ENCODE data around the gene COA3. TPM values are rescaled to one million over a fixed set of nuclear protein-coding genes. Genes with fewer than 3 reads are reported as not detected.
A peak's percentile ranks its signal among the peaks of the same experiment; 100 is the strongest.

COA3 gene
- total RNA-seq, 1 donor from 2014 or later = 60.3 TPM

DNA sequence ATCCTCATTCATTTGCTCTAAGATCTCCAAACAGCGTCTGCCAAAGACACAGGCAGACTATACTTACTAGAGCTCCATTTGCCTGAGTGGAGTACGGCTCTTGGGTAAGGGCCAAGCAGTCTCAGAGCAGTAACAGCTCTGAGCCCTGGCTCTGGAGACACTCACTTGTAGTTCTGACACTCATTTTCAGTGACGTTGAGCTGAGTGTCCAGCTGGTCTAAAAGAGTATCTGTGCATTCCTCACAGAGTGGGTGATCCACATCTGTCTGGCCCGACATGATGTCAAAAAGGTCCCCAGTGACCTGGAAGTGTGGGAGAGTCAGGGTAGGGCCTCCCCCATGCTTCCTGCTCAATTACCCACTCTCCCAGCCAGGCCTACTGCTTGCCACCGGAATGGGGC lies 19.9 kb upstream of the COA3 start:
- H3K36me3 Mint-ChIP-seq (ENCODE audit: low read depth, unreplicated experiment) = peaks cover 29% of the 10 kb centered on the region

DNA sequence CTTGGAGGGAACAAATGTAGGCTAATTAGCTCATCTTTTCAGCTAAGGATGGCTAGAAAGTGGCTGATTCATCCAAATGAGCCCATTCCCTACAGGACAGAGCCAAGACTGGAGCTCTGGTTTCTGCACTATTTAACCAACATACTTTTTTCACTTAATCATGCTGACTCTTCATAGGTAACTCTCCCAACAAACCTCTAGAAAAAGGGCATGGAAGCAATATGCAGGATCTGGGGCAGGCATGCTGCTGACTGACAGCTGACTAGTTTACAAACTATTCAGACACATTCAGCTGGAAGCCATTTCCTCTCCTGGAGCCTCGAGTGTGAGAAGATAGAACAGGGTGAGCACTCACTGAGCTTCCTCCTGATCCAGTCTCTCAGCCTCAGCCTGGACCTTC lies 19.4 kb upstream of the COA3 start:
- H3K27ac Mint-ChIP-seq (ENCODE audit: unreplicated experiment) = no peak overlapping the region
- no peak for DNase-seq (ENCODE audit: low spot score)
- peaks cover 30% of the 10 kb centered on the region for H3K36me3 Mint-ChIP-seq (ENCODE audit: low read depth, unreplicated experiment)
- H3K27me3 Mint-ChIP-seq (ENCODE audit: unreplicated experiment) = peaks cover 2% of the 10 kb centered on the region
- H3K4me3 Mint-ChIP-seq (ENCODE audit: unreplicated experiment) = no peak overlapping the region
- H3K4me1 Mint-ChIP-seq (ENCODE audit: unreplicated experiment) = no peaks in the 10 kb centered on the region
- TF ChIP-seq, protein P1, sequence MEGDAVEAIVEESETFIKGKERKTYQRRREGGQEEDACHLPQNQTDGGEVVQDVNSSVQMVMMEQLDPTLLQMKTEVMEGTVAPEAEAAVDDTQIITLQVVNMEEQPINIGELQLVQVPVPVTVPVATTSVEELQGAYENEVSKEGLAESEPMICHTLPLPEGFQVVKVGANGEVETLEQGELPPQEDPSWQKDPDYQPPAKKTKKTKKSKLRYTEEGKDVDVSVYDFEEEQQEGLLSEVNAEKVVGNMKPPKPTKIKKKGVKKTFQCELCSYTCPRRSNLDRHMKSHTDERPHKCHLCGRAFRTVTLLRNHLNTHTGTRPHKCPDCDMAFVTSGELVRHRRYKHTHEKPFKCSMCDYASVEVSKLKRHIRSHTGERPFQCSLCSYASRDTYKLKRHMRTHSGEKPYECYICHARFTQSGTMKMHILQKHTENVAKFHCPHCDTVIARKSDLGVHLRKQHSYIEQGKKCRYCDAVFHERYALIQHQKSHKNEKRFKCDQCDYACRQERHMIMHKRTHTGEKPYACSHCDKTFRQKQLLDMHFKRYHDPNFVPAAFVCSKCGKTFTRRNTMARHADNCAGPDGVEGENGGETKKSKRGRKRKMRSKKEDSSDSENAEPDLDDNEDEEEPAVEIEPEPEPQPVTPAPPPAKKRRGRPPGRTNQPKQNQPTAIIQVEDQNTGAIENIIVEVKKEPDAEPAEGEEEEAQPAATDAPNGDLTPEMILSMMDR (IDR thresholded peaks at IDR 0.05; ENCODE audit: unreplicated experiment) = no peak
- H3K9me3 Mint-ChIP-seq (ENCODE audit: unreplicated experiment) = no peaks in the 10 kb centered on the region

More for the DNA sequence above, 19.9 kb upstream of the COA3 start:
- H3K9me3 Mint-ChIP-seq (ENCODE audit: unreplicated experiment) = no peaks in the 10 kb centered on the region
- H3K27me3 Mint-ChIP-seq (ENCODE audit: unreplicated experiment) = peaks cover 2% of the 10 kb centered on the region
- DNase-seq (ENCODE audit: low spot score) = no peak
- no peak overlapping the region for H3K4me3 Mint-ChIP-seq (ENCODE audit: unreplicated experiment)
- H3K4me1 Mint-ChIP-seq (ENCODE audit: unreplicated experiment) = peaks cover 3% of the 10 kb centered on the region
- TF ChIP-seq, protein P1 (IDR thresholded peaks at IDR 0.05; ENCODE audit: unreplicated experiment) = no peak
- H3K27ac Mint-ChIP-seq (ENCODE audit: unreplicated experiment) = no peak overlapping the region

DNA sequence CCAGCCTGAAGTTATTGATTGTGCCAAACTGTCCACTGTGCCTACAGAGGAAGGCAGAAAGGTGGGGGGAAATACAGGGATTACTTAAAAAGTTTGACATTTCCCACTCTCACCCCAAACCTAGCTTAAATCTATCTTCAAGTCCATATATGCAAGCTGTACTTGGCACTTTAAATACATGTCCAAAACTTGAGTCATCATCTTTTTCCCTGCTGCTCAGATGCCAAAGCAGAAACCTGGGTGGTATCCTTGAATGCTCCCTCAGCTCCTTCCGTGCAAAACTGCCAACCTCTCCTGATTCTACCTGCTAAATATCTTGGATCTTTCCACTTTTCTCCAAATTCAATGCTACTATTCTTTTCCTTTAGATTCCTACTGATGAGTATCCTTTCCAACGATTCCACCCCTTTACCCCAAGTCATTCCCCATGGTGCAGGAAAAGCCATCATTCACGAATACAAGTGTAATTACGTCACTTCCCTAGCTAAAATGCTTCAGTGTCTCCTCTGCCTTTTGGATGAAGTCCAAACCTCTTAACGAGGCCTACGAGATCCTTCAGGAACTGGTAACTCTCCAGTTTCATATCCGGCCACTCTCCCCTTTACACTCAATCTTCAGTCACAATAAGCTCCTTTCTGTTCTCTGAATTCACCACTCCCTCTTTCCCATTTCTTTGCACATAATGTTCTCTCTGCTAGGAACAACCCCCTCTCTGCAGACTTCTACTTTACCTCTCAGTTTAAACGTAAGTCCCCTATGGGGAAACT lies 16.3 kb upstream of the COA3 start:
- Mint-ChIP-seq H3K9me3 (ENCODE audit: unreplicated experiment) (no peaks in the 10 kb centered on the region), H3K4me3 (ENCODE audit: unreplicated experiment) (no peak overlapping the region), H3K27me3 (ENCODE audit: unreplicated experiment) (peaks cover 2% of the 10 kb centered on the region), H3K27ac (ENCODE audit: unreplicated experiment) (no peak overlapping the region), H3K4me1 (ENCODE audit: unreplicated experiment) (no peaks in the 10 kb centered on the region), H3K36me3 (ENCODE audit: low read depth, unreplicated experiment) (peaks cover 40% of the 10 kb centered on the region)
- DNase-seq (ENCODE audit: low spot score) = no peak
- TF ChIP-seq, protein P1 (IDR thresholded peaks at IDR 0.05; ENCODE audit: unreplicated experiment) = no peak

DNA sequence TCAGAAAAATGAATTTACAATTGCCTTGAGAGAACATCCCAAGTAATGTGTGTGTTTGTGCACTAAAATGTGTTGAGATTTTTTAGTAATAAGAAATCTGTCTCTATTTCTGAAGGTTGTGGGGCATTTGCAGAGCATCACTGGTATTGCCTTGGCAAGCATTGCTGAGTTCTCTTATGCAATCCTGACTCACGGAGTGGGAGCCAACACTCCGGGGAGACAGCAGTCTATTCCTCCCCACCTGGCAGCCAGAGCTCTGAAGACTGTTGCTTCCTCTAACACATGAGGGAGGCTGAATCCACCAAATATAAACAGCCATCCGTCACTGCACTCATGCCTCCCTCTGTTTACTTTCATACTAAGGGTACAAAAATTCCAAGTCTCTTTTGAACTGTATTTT lies 10.7 kb upstream of the COA3 start:
- Mint-ChIP-seq H3K27ac (ENCODE audit: unreplicated experiment) (peak overlapping the region; percentile 25), H3K4me3 (ENCODE audit: unreplicated experiment) (no peak overlapping the region), H3K9me3 (ENCODE audit: unreplicated experiment) (no peaks in the 10 kb centered on the region), H3K27me3 (ENCODE audit: unreplicated experiment) (no peaks in the 10 kb centered on the region), H3K4me1 (ENCODE audit: unreplicated experiment) (no peaks in the 10 kb centered on the region), H3K36me3 (ENCODE audit: low read depth, unreplicated experiment) (peaks cover 23% of the 10 kb centered on the region)
- no peak for DNase-seq (ENCODE audit: low spot score)
- TF ChIP-seq, protein P1 (IDR thresholded peaks at IDR 0.05; ENCODE audit: unreplicated experiment) = no peak

DNA sequence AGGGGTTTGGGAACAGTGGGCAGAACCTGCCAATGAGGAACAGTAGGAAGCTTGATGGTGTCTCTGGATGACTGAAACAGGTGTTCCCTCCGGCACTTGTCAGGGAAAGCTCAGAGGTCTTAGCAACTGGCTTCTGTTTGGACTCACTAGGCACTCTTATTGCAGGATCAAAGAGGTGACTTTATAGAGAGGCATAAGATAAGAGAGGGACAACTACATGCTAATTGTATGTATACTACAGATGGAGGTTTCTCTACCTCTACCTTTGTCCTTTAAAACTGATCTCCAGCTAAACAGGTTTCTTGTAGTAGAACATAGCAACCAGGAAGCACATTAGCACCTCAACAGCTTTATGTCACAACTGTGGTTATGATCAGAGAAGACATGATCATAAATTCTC lies 7.7 kb upstream of the COA3 start:
- Mint-ChIP-seq H3K27me3 (ENCODE audit: unreplicated experiment) (no peaks in the 10 kb centered on the region), H3K27ac (ENCODE audit: unreplicated experiment) (no peak overlapping the region), H3K36me3 (ENCODE audit: low read depth, unreplicated experiment) (peaks cover 8% of the 10 kb centered on the region), H3K4me3 (ENCODE audit: unreplicated experiment) (no peak overlapping the region), H3K9me3 (ENCODE audit: unreplicated experiment) (no peaks in the 10 kb centered on the region), H3K4me1 (ENCODE audit: unreplicated experiment) (peaks cover 13% of the 10 kb centered on the region)
- no peak for DNase-seq (ENCODE audit: low spot score)
- TF ChIP-seq, protein P1 (IDR thresholded peaks at IDR 0.05; ENCODE audit: unreplicated experiment) = no peak

Measured in endothelial cell (in vitro differentiated cells).